Heart right ventricle (tissue), 16 donors: ENCODE results near the gene ZNF496. TPM values are rescaled to one million over a fixed set of nuclear protein-coding genes. Genes with fewer than 3 reads are reported as not detected.
"Not testable (repeated sequence)": the region's sequence is repeated elsewhere in the genome, so short reads cannot be mapped to it uniquely, and the experiment has no call there.

ENCODE experiments used
- ATAC-seq, 8 donors: fragments of 200-7000 bp; cut with Tn5 transposase; one replicate each; pipeline ENCODE4 v1.9.1; 2020; ENCODE audit warnings: mild to moderate bottlenecking in 8 of 8, moderate library complexity in 8 of 8, moderate number of reproducible peaks in 1 of 8
- DNase-seq, 2 donors: peaks; one replicate each; pipeline ENCODE4 v3.0.0-alpha.2; 2020
- H3K27ac ChIP-seq, 10 donors: fragments of 200-600 bp; sonication (generic) in 2 of 10; one replicate each; pipeline versions ENCODE4 v1.5.0 to v1.8.0; 2020 to 2022; ENCODE audit warnings: mild to moderate bottlenecking in 3 of 10
- H3K27me3 ChIP-seq, 7 donors: fragments of 200-600 bp; one replicate each; pipeline ENCODE4 v1.8.0; 2021 to 2022; ENCODE audit warnings: mild to moderate bottlenecking in 2 of 7
- H3K36me3 ChIP-seq, 9 donors: fragments of 200-600 bp; sonication (generic) in 1 of 9; one replicate each; pipeline versions ENCODE4 v1.5.0 to v1.8.0; 2020 to 2022; ENCODE audit warnings: mild to moderate bottlenecking in 2 of 9
- H3K4me1 ChIP-seq, 9 donors: fragments of 200-600 bp; sonication (generic) in 1 of 9; one replicate each; pipeline versions ENCODE4 v1.5.0 to v1.8.0; 2020 to 2022; ENCODE audit warnings: mild to moderate bottlenecking in 4 of 9
- H3K4me3 ChIP-seq, 10 donors: fragments of 200-600 bp; sonication (generic) in 2 of 10; one replicate each; pipeline versions ENCODE4 v1.5.0 to v1.8.0; 2020 to 2022; ENCODE audit warnings: mild to moderate bottlenecking in 7 of 10, moderate library complexity in 2 of 10
- H3K9me3 ChIP-seq, 11 donors: fragments of 200-600 bp in 10 of 11; sonication (generic) in 2 of 11; one replicate each; pipeline versions ENCODE4 v1.5.0 to v1.8.0; 2013 to 2022; ENCODE audit warnings: mild to moderate bottlenecking in 2 of 11, control low read depth in 1 of 11, moderate library complexity in 1 of 11
- CTCF ChIP-seq, 9 donors: fragments of 200-600 bp; sonication (generic) in 2 of 9; IDR thresholded peaks; one replicate each; pipeline versions ENCODE4 v1.5.0 to v1.8.0; 2021 to 2022; ENCODE audit warnings: antibody characterized with exemption in 9 of 9, mild to moderate bottlenecking in 5 of 9, moderate library complexity in 1 of 9
- WGBS, 2 donors: extraction: QIAGEN DNeasy Blood & Tissue Kit; methylation state at CpG; one replicate each; pipeline ENCODE4 v1.1.7; 2013; ENCODE audit warnings: inconsistent platforms in 1 of 2; 5-methylcytosine and 5-hydroxymethylcytosine counted together
- intact Hi-C, 10 donors: fragments of 100-400 bp; cut with DNase I; formaldehyde crosslinking; loops; one replicate each; pipeline versions ENCODE4 v1.11.1 to v1.14.2; 2022
- polyA plus RNA-seq, 2 donors: library from polyadenylated mRNA; stranded (reverse); fragments of 200-250 nt; gene quantifications; one replicate each; pipeline ENCODE4 v1.2.3, GENCODE V29; 2013
- total RNA-seq, 10 donors: library from RNA; stranded (reverse); fragmentation: NEBNext Ultra II Directional in 3 of 10; extraction: Animal tissue kit (Norgen Biotek cat#: 25700) in 3 of 10; gene quantifications; one replicate each; pipeline versions ENCODE4 v1.2.1 to v1.2.4, GENCODE V29; 2021 to 2023
- donor health status: Arrhythmogenic right ventricular cardiomyopathy.
- donor health status: ischemic (EF 13 %, LVEDD 7.1; RV severe dilation, severe dysfunction).
- donor health status: healthy with polysubstance abuse.
- donor health status: DM: no; HTN: yes; CAD: no.
- donor health status: DM: no; HTN: no; CAD: no.
- donor health status: ischemic (EF 25% LVEDD 6.9; RV normal size, moderate dysfunction).
- donor health status: ischemic (EF 25% LVEDD 5.7; RV mildly dilated, moderate dysfunction).
- donor health status: healthy.
- donor health status: DM: yes; HTN: yes; CAD: no.
- donor health status: Ischemic cardiomyopathy.
- donor health status: ischemic (EF 35%, LVEDD 5.7; RV mildly dilated, moderate dysfunction).
- donor health status: nonischemic (EF 11% LVEDD 7.7; RV severe dilation, severe dysfunction).
- donor health status: DM: yes; HTN: yes; CAD: no.
- donor health status: PGD.
- donor health status: ischemic (EF 29% LVEDD 5.4; RV normal size, mild dysfunction).
- donor health status: nonischemic (EF 23%, LVEDD 6.1; RV moderate dilation, normal function).

The ZNF496 gene
- total and polyA plus RNA-seq, 12 donors, result 6.2 to 18.4 (median 13.8) TPM

- no peak overlapping the region for H3K27ac ChIP-seq
- H3K4me3 ChIP-seq, result no peak overlapping the region
- intact Hi-C loops, result loop anchor here in 3 of 10 donors (10.0 kb wide), 1 partner anchor 331 kb away; no protein-coding TSS in a partner anchor
- peaks cover 0 to 13% (median 0%) of the 10 kb centered on the region in 9 donors for H3K4me1 ChIP-seq
- WGBS, 2 donors, result 86 to 89% methylated on average over 14 of the region's 14 CpGs
- no peak for TF ChIP-seq CTCF (IDR thresholded peaks at IDR 0.05)
- H3K36me3 ChIP-seq, result no peaks in the 10 kb centered on the region
- no peak for DNase-seq
- H3K27me3 ChIP-seq, result peaks cover 0 to 14% (median 0%) of the 10 kb centered on the region in 7 donors
- H3K9me3 ChIP-seq, result peaks cover 0 to 5% (median 0%) of the 10 kb centered on the region in 11 donors
- ATAC-seq, result no peak
Measured at GRCh38 chr1:247375747-247376146, 44.1 kb upstream of the ZNF496 start.

- not testable (repeated sequence) for H3K36me3 ChIP-seq, H3K9me3 ChIP-seq, DNase-seq, H3K4me3 ChIP-seq, H3K27ac ChIP-seq, ATAC-seq
- 82 to 90% methylated on average over 8 of the region's 8 CpGs for WGBS, 2 donors
- Histone ChIP-seq H3K4me1 (peaks cover 0 to 13% (median 0%) of the 10 kb centered on the region in 9 donors), H3K27me3 (peaks cover 0 to 14% (median 0%) of the 10 kb centered on the region in 7 donors)
- intact Hi-C loops, result loop anchor here in 5 of 10 donors (5.0 to 10.0 kb wide), 4 partner anchors 42 to 332 kb away; partner anchors contain the start of gene ZNF496 (in 2 of the 5)
Measured at GRCh38 chr1:247374651-247375334, 43.1 kb upstream of the ZNF496 start.

- no peaks in the 10 kb centered on the region for H3K9me3 ChIP-seq
- intact Hi-C loops, result loop anchor here in 5 of 10 donors (5.0 to 10.0 kb wide), 4 partner anchors 41 to 331 kb away; partner anchors contain the start of gene ZNF496 (in 2 of the 5)
- 8 to 15% methylated on average over 26 of the region's 26 CpGs for WGBS, 2 donors
- ATAC-seq, result peak; percentile 48 to 87 (median 62)
- peak in 7 of 9 donors; percentile 37 to 67 (median 56) for TF ChIP-seq CTCF (IDR thresholded peaks at IDR 0.05)
- H3K36me3 ChIP-seq, result no peaks in the 10 kb centered on the region
- peak; percentile 54 to 60 for DNase-seq
- peaks cover 0 to 14% (median 3%) of the 10 kb centered on the region in 7 donors for H3K27me3 ChIP-seq
- H3K27ac ChIP-seq, result peak overlapping the region in 1 of 10 donors; percentile 38
- H3K4me3 ChIP-seq, result peak overlapping the region in 8 of 10 donors; percentile 27 to 53 (median 41)
- peaks cover 0 to 13% (median 0%) of the 10 kb centered on the region in 9 donors for H3K4me1 ChIP-seq
Measured at GRCh38 chr1:247373721-247374141, 42.1 kb upstream of the ZNF496 start.

- intact Hi-C loops, result loop anchor here in 5 of 10 donors (5.0 to 10.0 kb wide), 4 partner anchors 40 to 330 kb away; partner anchors contain the start of gene ZNF496 (in 2 of the 5)
- peaks cover 0 to 20% (median 3%) of the 10 kb centered on the region in 9 donors for H3K4me1 ChIP-seq
- WGBS, 2 donors, result 91 to 93% methylated on average over 16 of the region's 16 CpGs
- ATAC-seq (no peak), DNase-seq (no peak)
- H3K36me3 ChIP-seq, result no peaks in the 10 kb centered on the region
- H3K9me3 ChIP-seq, result no peaks in the 10 kb centered on the region
- H3K4me3 ChIP-seq, result no peak overlapping the region
- H3K27me3 ChIP-seq, result peaks cover 0 to 14% (median 3%) of the 10 kb centered on the region in 7 donors
- H3K27ac ChIP-seq, result no peak overlapping the region
- no peak for TF ChIP-seq CTCF (IDR thresholded peaks at IDR 0.05)
Measured at GRCh38 chr1:247371801-247372259, 40.2 kb upstream of the ZNF496 start.
